ENCODE results near the gene PSMD8. TPM values are rescaled to one million over a fixed set of nuclear protein-coding genes. Genes with fewer than 3 reads are reported as not detected.

PSMD8 gene
- total and polyA plus RNA-seq, 2 of the 8 experiments (the other 6 are each of a cell fraction or from before 2014, with no cell fraction given) = 170 to 486 TPM

- FAIRE-seq = no peak
- Histone ChIP-seq H3K14ac (ENCODE audit: insufficient read length) (no peak overlapping the region), H2BK120ac (replicated peaks; ENCODE audit: low read depth, low read length) (no peak overlapping the region), H3K4ac (replicated peaks; ENCODE audit: insufficient read length, low read depth, low read length) (no peak overlapping the region), H3K9me3 (ENCODE audit: insufficient read depth in 2 of 2, low read depth in 1 of 2, low read length in 1 of 2) (no peaks in the 10 kb centered on the region), H4K8ac (ENCODE audit: extremely low read depth, insufficient read depth, low read length) (no peak overlapping the region), H2AK5ac (ENCODE audit: low read depth, low read length) (no peak overlapping the region), H3K9ac (replicated peaks in 1 of 4; ENCODE audit: extremely low read depth in 1 of 4, low read depth in 3 of 4, low read length in 3 of 4) (no peak overlapping the region), H3K79me1 (ENCODE audit: low read depth, low read length) (no peaks in the 10 kb centered on the region), H2AFZ (ENCODE audit: low read length) (no peak overlapping the region), H3K36me3 (ENCODE audit: control insufficient read depth in 2 of 4, insufficient read depth in 4 of 4, low read length in 3 of 4) (peaks cover 0 to 3% (median 0%) of the 10 kb centered on the region in 4 experiments; a peak in 1 of 8 replicates), H3K56ac (replicated peaks; ENCODE audit: insufficient read length, low read depth, low read length) (no peak overlapping the region), H3K27ac (ENCODE audit: low read depth, low read length) (no peak overlapping the region), H4K5ac (ENCODE audit: insufficient read length, low read depth, low read length) (no peak overlapping the region), H3K4me2 (ENCODE audit: insufficient read depth in 1 of 2, low read depth in 2 of 2, low read length in 2 of 2) (no peak overlapping the region), H3K23ac (ENCODE audit: insufficient read length) (no peak overlapping the region), H3K27me3 (replicated peaks in 1 of 4; ENCODE audit: control insufficient read depth in 3 of 4, extremely low read depth in 1 of 4, insufficient read depth in 3 of 4, low read length in 3 of 4) (peaks cover 2 to 46% (median 43%) of the 10 kb centered on the region in 4 experiments), H4K20me1 (replicated peaks in 1 of 2; ENCODE audit: control insufficient read depth in 1 of 2, insufficient read depth in 2 of 2, low read length in 2 of 2) (no peaks in the 10 kb centered on the region), H2BK15ac (ENCODE audit: low read length) (no peak overlapping the region), H3K23me2 (ENCODE audit: low read depth, low read length) (peaks cover 5% of the 10 kb centered on the region; the same call in 1 of the 2 replicates), H3K4me3 (ENCODE audit: extremely low read depth in 1 of 4, insufficient read depth in 2 of 4, low read depth in 3 of 4, low read length in 4 of 4) (no peak overlapping the region), H3K79me2 (ENCODE audit: control insufficient read depth in 1 of 2, insufficient read depth in 2 of 2, low read length in 2 of 2) (no peaks in the 10 kb centered on the region), H3K18ac (ENCODE audit: extremely low read depth, low read length) (no peak overlapping the region), H2BK5ac (ENCODE audit: low read depth, low read length) (no peak overlapping the region), H4K91ac (replicated peaks; ENCODE audit: insufficient read length, low read length) (no peak overlapping the region), H2BK12ac (ENCODE audit: low read depth, low read length) (no peak overlapping the region), H2BK20ac (ENCODE audit: low read length) (no peak overlapping the region), H3K4me1 (replicated peaks in 1 of 4; ENCODE audit: control insufficient read depth in 3 of 4, insufficient read depth in 4 of 4, low read length in 3 of 4) (no peaks in the 10 kb centered on the region; a peak in 2 of 7 replicates)
- POLR2A ChIA-PET (ENCODE audit: partially characterized antibody) = interaction anchor here (0.6 to 6.1 kb wide), 3 partner anchors 12 to 57 kb away, joined by 3 to 38 read pairs (median 4); partner anchors contain the start of genes GGN and SPRED3
- no peak for TF ChIP-seq SIN3A (conservative IDR thresholded peaks at IDR 0.05 in 1 of 2, IDR thresholded peaks at IDR 0.05 in 1 of 2; ENCODE audit: low read depth in 1 of 2, low read length in 2 of 2)
- TF ChIP-seq BRCA1 (IDR thresholded peaks at IDR 0.05; ENCODE audit: low read depth, low read length) = no peak
- no peak for TF ChIP-seq RNF2 (IDR thresholded peaks at IDR 0.05; ENCODE audit: borderline replicate concordance, low read depth, low read length, missing control alignments, poor library complexity, severe bottlenecking)
- TF ChIP-seq RBBP5 (IDR thresholded peaks at IDR 0.05; ENCODE audit: borderline replicate concordance, low read depth, low read length) = no peak
- no peak for TF ChIP-seq EP300 (IDR thresholded peaks at IDR 0.05; ENCODE audit: borderline replicate concordance in 1 of 2, low read depth in 2 of 2, low read length in 2 of 2)
- TF ChIP-seq SIX5 (IDR thresholded peaks at IDR 0.05; ENCODE audit: low read depth, low read length) = no peak
- TF ChIP-seq EGR1 (IDR thresholded peaks at IDR 0.05; ENCODE audit: borderline replicate concordance, low read depth, low read length) = no peak
- no peak for TF ChIP-seq GTF2F1 (IDR thresholded peaks at IDR 0.05; ENCODE audit: borderline replicate concordance, low read depth, low read length)
- TF ChIP-seq ATF2 (IDR thresholded peaks at IDR 0.05; ENCODE audit: low read length) = no peak
- no peak for TF ChIP-seq TAF1 (IDR thresholded peaks at IDR 0.05; ENCODE audit: low read depth, low read length)
- 72% methylated on average over 3 of the region's 3 CpGs; no CpG with 5 or more reads in 1 of the 2 experiments for WGBS, 2 experiments (ENCODE audit: extremely low coverage in 1 of 2, insufficient coverage in 1 of 2, insufficient read length in 1 of 2, insufficient replicate concordance in 2 of 2, low coverage in 1 of 2, low lambda C conversion rate in 2 of 2, missing lambda C conversion rate in 1 of 2)
- CTCF ChIA-PET (ENCODE audit: partially characterized antibody) = no interaction called here
- DNase-seq (ENCODE audit: low read depth in 1 of 2, low spot score in 2 of 2) = no peak
Observed at GRCh38 chr19:38401148-38401547, 26.8 kb downstream of the PSMD8 start.

All from H1 (cell line).